Measurements from ENCODE around the gene TTYH1.

Gene TTYH1

DNA sequence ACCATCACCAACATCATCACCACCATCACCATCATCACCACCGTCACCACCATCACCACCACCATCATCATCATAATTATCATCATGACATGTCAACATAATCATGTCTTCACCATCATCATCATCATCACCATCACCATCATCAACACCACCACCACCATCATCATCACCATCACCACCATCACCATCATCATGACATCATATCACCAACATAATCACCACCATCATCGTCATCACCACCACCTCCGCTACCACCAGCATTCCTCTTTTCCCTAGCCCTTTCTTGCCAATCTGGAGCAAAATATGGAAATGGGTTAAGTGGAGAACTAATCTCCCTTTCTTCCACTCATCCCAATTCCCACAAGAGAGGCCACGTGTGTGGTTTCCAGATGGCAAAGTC lies 1.1 kb upstream of the TTYH1 start:
- H3K9me3 ChIP-seq: no peaks in the 10 kb centered on the region
- H3K27me3 ChIP-seq: peaks cover 81% of the 10 kb centered on the region

GRCh38 chr19:54415901-54416673 lies 823 bp downstream of the TTYH1 start:
- Histone ChIP-seq H3K36me3 (no peaks in the 10 kb centered on the region), H3K4me3 (ENCODE audit: low read depth in 1 of 2, low read length in 1 of 2) (no peak overlapping the region), H3K27me3 (peaks cover 89% of the 10 kb centered on the region), H3K4me1 (ENCODE audit: control insufficient read depth in 1 of 2, insufficient read depth in 1 of 2, low read depth in 1 of 2, low read length in 1 of 2) (peaks cover 18 to 19% of the 10 kb centered on the region in 2 experiments), H3K9me3 (no peaks in the 10 kb centered on the region), H3K27ac (no peak overlapping the region)
- TF ChIP-seq, protein P1, sequence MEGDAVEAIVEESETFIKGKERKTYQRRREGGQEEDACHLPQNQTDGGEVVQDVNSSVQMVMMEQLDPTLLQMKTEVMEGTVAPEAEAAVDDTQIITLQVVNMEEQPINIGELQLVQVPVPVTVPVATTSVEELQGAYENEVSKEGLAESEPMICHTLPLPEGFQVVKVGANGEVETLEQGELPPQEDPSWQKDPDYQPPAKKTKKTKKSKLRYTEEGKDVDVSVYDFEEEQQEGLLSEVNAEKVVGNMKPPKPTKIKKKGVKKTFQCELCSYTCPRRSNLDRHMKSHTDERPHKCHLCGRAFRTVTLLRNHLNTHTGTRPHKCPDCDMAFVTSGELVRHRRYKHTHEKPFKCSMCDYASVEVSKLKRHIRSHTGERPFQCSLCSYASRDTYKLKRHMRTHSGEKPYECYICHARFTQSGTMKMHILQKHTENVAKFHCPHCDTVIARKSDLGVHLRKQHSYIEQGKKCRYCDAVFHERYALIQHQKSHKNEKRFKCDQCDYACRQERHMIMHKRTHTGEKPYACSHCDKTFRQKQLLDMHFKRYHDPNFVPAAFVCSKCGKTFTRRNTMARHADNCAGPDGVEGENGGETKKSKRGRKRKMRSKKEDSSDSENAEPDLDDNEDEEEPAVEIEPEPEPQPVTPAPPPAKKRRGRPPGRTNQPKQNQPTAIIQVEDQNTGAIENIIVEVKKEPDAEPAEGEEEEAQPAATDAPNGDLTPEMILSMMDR (IDR thresholded peaks at IDR 0.05): no peak

More for the DNA sequence above, 1.1 kb upstream of the TTYH1 start:
- Histone ChIP-seq H3K27ac (no peak overlapping the region), H3K4me1 (ENCODE audit: control insufficient read depth in 1 of 2, insufficient read depth in 1 of 2, low read depth in 1 of 2, low read length in 1 of 2) (peaks cover 18 to 19% of the 10 kb centered on the region in 2 experiments), H3K36me3 (no peaks in the 10 kb centered on the region), H3K4me3 (ENCODE audit: low read depth in 1 of 2, low read length in 1 of 2) (no peak overlapping the region)
- TF ChIP-seq, protein P1 (IDR thresholded peaks at IDR 0.05): no peak

GRCh38 chr19:54416695-54417491 lies 1.6 kb downstream of the TTYH1 start:
- H3K27me3 ChIP-seq: peaks cover 94% of the 10 kb centered on the region
- peaks cover 18 to 19% of the 10 kb centered on the region in 2 experiments for H3K4me1 ChIP-seq (ENCODE audit: control insufficient read depth in 1 of 2, insufficient read depth in 1 of 2, low read depth in 1 of 2, low read length in 1 of 2)
- H3K36me3 ChIP-seq: no peaks in the 10 kb centered on the region
- H3K9me3 ChIP-seq: no peaks in the 10 kb centered on the region
- TF ChIP-seq, protein P1 (IDR thresholded peaks at IDR 0.05): no peak
- H3K4me3 ChIP-seq (ENCODE audit: low read depth in 1 of 2, low read length in 1 of 2): no peak overlapping the region
- no peak overlapping the region for H3K27ac ChIP-seq

DNA sequence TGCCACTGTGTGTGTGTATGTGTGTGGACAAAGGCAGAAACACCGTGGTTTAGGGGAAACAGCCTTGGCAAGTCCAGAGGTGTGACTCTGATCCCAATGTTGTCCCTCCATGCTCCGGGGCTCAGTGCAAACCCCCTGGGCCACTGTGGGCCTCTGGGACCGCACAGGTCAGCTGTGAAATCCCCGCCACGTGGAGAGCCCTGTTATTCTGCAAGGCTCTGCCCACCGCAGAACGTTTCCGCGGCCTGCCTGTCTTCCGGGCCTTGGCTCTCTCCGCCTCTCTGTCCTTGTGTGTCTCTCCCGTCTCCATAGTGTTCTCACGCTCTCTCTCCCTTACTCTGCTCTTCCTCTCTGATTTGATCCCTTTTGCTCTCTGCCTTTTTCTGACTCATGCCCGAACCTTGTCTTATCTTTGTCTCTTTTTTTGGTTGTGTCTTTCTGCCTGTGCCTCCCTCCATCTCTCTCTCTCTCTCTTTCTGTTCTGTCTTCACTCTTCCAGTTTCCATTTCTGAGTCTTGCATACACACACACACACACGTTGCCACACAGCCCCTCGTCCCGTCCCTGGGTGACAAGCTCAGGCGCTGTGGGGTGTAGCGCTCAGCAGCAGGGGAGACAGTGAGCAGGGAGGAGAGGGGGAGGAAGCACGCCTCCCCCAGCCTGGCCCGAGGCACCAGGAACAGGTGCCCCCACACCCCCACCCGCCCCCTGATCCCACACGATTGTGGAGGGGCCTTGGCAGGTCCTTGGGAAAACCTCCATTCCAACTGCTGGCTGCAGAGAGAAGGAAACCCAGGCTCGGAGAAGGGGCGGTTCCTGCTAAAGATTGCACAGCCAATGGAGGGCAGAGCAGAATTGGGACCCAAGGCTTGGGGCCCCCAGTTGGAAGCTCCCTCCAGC lies 3.0 kb downstream of the TTYH1 start:
- TF ChIP-seq, protein P1 (IDR thresholded peaks at IDR 0.05): no peak
- Histone ChIP-seq H3K4me3 (ENCODE audit: low read depth in 1 of 2, low read length in 1 of 2) (no peak overlapping the region), H3K27ac (no peak overlapping the region), H3K4me1 (ENCODE audit: control insufficient read depth in 1 of 2, insufficient read depth in 1 of 2, low read depth in 1 of 2, low read length in 1 of 2) (peaks cover 18 to 19% of the 10 kb centered on the region in 2 experiments), H3K36me3 (no peaks in the 10 kb centered on the region), H3K9me3 (no peaks in the 10 kb centered on the region), H3K27me3 (peaks cover 88% of the 10 kb centered on the region)

Measured in neutrophil (primary cell).